SIG-M5 (cell line): Measurements from ENCODE around the gene CLNK.

ENCODE experiments used
- DNase-seq: peaks from one replicate; lab custom pipeline; 2025; lab: John Stamatoyannopoulos, UW

CLNK gene

DNA sequence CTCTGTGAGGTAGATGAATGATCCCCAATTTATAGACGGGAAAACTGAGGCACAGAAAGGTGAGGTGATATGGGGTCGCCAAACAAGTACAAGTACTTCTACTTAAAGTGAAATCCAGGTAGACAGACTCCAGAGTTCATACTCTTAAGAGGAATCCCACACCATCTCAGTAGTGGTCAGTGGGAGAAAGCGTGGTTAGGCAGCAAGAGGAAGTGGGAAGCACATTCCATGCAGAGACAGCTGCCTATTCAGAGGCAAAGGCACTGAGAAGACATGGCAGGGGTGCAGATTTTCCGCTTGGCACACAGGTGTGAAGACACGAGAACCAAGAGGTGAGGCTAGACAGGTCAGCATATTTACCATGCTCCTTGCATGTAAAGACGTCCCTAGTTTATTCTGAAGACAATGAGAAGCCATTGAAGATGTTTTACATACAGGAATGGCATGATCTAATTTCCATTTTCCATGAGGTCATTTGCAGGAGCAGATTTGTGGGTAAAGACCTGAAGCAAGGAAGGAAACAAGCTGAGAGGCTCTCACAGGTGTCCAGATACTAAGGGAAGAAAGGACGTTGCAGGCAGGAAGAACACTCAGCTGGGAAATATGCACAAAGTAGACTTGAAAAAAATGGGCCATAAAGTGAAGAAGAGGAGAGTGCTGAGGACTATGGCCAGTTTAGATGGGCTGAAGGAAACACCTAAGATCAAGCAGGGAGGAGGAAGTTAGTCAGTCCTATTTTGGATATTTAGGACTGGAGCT is 17.3 kb upstream of the CLNK start:
- no peak for DNase-seq

DNA sequence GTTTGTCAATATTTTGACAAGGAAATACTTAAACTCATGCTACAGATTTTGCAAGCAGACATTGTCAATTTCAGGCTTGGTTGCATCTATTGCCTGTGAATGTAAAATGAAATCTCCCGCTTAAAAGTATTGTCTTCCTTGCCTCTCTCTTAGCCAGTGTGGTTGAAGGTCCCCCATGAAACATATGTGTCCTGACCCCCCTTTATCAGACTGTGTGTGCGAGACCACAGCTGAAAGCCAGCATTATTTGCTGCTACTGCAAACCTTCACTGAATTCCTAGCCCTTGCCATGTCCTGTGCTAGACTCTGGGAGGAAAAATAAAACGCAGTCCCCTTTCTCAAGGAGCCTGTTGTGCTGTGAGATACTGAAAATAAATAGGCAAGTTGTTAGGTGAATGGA is 16.6 kb upstream of the CLNK start:
- no peak for DNase-seq

DNA sequence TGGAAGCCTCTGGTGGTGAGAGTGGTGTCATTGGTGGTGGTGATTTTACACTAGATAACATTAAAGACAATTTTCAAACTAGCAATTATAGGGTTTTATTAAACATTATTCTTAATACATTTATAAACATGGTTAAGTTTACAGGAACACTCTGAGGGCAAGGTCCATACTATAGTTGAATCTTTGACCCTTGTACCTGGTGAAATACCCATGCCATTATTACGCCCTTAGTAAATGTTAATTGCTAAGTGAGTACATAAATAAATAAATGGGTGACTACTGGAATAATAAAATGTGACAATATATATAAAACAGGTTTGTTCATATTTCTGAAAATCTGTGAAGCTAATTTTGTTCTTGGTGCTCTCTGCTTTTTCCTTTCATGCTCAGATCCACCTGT is 13.6 kb upstream of the CLNK start:
- DNase-seq, result no peak

DNA sequence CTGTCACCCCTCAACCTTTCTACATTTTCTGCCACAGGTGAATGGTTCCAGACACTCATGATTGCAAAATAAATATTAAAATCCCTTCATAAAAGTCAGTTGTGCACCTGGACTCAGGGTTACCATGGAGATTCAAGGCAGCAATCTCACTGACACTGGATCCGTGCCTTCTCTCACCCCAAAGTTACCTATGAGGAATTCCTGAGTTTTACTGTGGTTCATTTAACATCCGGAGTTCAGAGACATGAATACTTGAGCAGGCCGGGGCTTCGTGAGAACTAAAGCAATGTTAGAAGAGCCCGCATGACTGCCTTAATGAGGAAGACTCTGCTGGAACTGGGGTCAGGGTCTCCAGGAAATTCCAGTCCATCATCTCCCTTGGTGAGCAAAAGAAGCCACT is 12.5 kb upstream of the CLNK start:
- no peak for DNase-seq

DNA sequence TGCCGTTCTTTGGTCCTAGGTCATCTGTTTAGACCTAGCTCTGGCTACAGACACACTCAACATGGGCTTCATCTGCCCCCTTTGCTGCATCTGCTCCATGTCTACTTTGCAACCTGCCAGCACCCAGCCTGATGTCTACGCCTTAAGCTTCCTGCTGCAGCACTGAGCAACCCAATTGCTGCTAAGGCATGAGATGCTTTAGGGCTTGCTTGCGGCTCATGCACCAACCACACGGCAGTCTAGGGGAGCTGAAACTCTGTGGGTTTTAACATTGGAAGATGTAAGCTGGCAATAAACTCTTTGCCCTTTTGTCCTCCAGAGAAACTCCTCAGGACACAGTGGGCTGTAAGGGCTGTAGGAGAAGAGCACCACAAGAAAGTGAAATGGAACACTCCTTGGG is 11.7 kb upstream of the CLNK start:
- DNase-seq, result no peak

DNA sequence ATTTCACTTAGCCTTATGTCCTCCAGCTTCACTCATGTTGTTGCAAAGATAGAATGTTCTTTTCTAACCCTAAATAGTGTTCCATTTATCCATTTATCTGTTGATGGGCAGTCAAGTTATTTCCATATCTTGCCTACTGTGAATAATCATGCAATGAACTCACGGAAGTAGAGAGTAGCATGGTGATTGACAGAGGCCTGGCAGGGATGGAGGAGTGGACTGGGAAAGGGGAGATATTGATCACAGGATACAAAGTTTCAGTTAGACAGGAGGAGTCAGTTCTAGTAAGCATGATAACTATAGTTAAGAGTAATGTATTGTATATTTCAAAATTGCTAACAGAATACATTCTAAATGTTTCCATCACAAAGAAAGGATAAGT is 10.3 kb upstream of the CLNK start:
- no peak for DNase-seq

DNA sequence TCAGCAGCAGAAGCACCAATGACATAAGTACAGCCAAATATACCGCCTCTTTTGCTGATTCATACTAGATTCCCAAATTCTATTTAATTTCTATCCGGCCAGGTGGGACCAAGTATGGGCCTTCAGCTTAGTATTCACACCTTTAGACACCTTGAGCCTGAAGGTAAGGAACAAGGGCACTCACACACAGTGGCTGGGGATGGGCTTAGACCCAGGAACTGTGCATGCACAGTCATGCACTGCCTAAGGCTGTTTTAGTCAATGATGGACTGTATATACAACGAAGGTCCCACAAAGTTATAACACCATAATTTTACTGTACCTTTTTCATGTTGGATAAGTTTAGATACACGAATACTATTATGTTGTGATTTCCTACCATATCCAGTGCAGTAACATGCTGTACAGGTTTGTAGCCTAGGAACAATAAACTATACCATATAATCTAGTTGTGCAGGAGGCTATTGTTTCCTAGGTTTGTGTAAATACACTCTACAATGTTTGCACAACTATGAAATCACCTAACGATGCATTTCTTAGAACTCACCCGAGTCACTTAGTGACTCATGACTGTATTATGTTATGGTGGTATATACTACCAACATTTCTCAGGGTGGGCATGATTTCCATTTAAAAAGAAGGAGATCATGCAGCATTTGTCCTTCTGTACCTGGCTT is 9.7 kb upstream of the CLNK start:
- DNase-seq, result no peak

DNA sequence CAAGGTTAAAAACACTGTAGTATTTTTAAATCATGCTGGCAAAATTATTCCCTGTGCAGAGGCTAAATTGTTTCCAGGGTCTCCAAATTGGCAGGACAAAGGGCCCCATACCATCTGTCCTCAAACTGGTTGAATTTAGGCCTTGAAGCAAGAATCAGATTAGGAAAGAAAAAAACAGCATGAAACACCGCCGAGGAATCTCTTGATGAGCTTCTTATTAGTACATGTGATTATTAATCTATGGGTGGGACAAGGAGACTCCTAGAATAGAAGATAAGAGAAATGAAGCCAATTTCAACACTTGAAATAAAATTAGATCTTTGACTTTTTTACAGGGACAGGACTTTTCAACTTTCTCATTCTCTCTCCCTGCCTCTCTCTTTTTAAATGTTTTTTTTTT is 7.1 kb upstream of the CLNK start:
- no peak for DNase-seq

DNA sequence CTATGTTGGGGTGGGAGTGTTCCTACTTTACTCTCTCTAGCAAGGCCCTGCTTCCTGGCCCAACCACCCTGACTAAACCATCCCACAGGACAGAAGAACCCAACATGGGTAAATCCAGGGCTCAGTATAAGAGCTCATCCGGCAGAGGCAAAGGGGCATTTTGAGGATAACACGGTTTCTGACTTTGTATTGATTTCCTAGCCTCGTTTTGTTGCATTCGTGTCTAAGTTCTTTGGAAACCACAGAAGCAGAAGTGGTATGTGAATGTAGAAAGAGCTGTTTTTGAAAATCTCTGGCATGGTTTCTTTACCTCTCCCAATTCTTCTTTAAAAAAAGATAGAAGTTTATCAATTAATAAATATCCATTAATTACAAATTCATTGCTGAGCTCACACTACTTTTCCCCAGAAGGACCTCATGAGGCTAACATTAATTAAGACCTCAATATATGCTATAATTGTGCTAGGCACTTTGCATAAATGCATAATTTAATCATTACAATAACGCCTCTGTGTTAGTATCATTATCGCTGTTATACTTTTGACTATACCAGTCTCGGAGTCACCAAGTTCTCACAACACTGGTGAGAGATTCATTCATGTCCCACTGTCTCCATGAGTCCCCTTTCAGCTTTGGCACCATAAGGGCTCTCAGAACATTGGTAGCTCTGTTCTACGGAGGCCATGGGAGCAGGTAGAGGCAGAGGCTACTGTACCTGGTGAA is 5.8 kb upstream of the CLNK start:
- no peak for DNase-seq

DNA sequence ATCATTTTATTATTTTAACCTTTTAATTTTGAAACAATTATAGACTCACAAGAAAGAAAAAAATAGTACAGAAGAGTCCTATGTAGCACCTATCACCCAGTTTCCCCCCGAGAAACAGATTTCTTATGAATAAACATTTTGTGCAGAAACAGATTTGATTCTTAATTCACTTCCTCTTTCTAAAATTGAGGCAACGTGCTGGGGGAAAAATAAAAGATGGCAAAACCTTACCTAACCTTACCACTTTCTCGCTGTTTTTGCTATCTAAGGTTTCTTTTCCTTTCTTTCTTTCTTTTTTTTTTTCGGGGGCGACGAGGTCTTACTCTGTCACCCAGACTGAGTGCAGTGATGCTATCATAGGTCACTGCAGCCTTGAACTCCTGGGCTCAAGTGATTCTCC is 4.3 kb upstream of the CLNK start:
- DNase-seq, result no peak

DNA sequence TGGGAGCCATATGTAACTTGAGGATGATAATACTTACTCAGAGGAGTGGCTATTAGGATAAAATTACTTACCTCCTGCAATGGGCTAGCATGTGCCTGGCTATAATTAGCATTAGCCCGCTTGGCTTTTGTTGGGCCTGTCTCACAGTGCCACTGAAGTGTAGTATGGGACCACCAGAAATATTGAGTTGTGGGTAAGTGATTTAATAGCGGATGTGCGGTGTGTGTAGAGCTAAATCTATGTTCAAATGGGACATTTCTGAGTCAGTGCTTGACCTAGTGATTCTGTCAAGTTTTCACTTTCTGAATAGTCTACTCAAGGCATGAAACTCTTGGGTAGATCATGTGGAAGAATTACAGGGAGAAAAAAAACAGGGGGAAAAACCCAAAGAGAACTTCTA is 3.5 kb upstream of the CLNK start:
- no peak for DNase-seq

DNA sequence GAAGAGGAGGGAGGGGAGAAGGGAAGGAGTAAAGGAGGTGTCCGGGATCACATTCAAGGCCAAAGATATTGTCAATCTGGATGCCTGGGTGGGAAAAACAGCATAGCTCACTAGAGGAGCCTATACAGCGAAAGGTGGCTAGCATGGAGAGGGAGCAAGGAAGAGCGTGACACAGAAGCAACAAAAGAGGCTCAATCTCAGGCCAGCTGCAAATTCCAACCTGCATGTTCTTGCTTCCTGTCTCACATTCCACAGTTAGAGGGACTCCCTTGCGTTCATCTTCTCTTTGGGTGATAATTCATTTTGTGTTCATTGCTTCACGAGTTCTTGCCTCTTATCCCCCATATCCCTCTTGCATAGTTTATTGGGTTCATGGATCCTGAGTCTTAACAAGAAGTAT is 3.0 kb upstream of the CLNK start:
- DNase-seq, result no peak

DNA sequence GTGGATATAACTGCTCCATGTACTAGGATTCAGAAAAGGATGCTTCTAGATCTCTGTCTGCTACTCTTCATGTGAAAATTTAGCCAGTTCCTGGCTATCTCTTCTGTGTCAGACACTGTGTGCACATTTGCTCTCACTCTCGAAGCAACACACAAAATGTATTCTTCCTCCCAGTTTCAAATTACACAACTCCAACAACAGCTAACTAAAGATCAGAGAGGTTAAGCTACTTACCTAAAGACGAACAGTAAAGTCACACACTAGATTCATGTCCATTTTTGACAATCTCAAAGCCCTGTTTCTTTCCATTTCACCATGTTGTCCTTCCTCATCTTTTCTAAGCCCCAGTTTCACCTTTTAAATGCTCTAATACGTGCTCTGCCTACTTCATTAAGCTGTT is 2.2 kb downstream of the CLNK start:
- no peak for DNase-seq

DNA sequence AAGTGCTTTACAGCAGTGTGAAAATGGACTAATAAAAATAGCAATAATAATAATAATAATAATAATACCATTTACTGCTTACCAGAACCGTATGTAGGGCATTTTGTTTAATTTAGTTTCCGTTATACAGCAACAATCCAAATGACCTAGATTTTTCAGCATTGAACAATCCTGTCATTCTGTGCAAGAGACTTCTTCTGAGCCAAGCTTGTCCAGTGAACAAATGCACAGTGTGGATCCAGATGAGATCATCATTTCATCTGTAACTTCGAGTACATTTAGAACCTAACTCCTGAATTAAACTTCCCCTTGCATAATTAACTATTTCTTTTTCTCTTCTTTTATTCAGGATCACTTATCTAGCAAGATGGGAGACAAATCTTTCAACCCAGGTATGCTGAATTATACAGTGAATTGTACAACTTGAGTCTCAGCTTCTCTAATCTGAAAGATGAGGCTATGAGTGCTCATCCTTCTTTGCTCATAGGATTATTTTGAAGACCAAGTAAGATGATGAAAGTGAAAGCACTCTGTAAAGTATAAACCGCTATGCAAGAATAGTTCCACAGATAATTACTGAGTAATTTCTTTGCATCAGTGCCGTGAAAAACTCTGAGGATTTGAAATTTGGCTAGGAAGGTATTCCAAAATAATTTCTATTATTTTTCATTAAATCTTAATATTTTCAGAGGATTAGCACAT is 6.6 kb downstream of the CLNK start:
- no peak for DNase-seq

DNA sequence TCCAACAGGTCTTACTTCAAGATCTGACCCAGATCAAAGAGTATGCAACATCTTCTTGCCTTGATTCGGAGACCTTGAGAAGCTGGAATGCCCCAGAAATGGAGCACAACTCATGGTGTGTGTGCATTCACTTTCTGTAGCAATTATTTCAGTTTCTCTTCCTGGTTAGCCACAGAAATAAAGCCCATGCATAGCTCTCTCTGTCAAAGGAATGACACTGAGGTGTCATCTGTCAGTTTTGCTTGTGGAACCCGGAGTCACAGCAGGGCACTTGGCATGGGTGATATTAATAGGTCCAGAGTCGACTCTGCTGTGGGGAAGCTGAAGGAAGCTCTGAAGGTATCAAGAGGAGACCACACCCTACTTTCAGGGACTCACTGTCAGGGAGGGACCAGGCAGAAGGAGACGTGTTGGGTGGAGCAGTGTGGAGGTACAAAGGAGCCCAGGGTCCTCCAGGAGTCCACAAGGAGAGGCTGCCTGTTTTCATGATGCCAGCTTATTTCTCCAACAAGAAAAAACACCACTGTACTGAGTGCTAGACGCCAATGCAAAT is 10.7 kb downstream of the CLNK start:
- DNase-seq, result no peak

DNA sequence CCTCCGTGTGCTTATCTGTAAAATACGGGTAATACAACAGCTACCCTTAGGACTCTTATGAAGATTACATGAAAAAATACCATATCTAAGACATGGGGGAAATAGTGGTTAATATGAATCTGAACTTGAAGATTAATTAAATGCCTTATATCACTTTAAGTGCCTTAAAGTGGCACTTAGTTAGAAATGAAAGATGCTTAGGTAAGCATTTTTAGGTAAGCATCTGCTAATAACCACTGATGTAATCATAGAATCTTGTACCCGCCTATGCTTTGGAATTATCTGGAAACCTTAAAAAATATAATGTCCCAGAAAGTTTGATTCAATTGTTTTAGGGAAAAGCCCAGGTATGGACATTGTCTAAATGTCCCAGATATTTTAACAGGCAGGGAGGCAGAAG is 12.2 kb downstream of the CLNK start:
- DNase-seq, result no peak

DNA sequence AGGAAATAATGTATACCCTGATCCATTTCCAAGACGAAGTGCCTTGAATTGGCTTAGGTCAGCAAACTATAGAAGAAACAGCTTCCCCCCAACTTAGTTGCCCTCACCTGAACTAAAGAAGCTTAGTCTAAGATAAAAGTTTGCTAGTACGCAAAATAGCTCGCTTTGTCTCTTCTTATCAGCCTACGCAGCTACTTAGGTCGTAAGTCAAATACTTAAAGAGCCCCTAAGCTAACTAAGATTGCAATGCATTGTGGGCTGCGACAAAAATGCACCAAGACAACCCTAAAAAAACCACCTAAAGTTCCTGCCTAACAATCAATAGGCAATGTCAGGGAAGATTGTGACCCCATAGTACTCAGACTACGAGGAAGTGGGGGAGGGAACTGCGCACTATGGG is 12.8 kb downstream of the CLNK start:
- DNase-seq, result no peak

DNA sequence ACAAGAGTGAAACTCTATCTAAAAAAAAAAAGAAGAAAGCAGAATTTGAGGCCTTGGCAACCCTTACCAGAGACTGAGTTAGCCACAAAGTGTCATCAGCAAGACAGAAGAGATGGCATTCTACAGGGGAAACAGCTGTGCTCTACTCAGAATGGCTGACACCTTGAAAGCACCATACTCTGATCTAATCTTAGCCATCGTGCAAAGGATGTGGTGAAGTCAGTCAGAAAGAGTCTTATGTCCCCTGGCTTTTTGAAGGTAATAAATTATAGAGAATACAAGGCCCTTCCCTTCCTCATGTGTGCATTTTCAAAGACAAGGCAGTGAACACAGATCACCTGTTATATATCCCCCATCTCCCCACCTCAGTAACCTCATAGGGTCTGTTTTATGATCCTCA is 13.2 kb downstream of the CLNK start:
- no peak for DNase-seq

DNA sequence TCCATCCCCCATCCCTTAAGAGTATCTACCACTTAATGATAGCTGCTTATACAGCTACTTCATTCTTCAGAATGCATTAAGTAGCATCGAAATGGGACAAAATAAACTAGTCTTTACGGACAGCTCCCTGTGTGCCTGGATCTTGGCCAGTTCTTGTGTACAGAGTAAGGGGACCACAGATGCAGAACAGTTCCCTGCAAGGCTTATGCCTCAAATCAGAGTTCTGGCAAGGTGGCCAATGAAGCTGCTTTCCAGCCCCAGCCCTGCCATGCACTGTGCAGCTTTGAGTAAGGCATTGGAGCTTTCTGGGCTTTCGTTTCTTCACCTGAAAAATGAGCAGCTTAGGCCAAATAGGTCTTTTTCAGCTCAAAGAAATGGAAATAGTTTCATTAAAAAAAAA is 14.2 kb downstream of the CLNK start:
- no peak for DNase-seq

DNA sequence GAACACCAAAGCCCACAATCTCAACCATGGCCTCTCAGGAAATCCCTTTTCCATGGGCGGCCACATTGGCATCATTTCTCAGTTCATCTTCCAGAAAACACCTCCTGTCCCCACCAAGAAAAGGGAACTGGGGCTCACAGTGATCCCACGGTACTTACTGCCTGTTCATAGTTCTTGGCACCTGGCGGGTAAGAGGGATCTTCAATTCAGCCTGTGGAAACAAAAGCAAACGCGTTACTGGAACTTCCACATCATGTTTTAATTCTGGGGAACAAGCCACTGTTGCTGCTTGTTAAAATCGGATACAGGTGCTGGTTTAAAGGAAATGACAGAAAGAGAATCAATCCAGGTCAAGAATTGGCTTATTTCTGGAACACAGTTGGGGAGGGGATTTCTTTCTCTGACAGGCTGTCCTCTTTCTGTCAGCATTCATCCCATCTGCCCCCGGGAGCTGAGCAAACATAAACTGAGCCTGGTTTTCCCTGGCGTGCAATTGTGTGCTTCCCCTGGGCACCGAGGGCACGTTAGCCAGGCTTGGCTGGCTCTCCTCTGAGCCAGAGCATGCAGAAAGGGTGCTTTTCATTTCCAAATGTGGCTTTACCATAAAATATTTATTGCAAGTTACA is 16.8 kb downstream of the CLNK start:
- DNase-seq, result no peak

DNA sequence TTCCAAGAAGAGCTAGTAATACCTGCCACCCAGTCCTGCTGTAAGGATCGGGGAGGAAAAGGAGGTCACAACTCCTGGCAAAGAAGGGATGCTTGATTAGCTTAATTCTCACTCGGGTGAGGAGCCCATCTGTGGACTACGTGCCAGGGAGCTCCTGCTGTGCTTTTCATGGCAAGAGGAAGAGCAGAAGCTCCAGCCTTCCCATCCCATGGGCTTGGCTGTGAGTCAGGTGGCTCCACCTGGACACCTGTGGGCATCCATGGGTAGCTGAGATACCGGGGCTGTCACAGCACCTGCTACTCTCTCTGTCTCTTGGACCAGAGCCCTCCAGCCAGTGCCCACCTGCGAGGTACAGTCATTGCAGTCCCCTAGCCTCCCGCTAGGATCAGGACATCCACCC is 18.0 kb downstream of the CLNK start:
- no peak for DNase-seq

DNA sequence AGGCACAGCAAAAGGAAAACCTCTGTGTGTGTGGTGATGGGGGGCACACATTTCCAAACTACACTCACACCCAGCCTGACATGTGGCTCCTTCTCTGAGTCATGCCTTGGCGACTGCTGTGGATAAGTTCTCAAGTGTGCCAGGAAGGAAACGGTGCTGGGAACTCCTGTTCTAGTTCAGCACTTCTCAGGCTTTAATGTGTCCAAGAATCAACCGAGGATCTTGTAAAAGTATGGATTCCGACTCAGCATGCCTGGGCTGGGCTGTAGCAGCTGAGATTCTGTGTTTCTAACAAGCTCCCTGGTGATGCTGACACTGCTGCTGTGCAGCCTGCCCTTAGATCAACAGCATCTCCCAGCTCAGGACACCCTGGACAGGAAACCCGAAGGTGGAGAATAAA is 20.2 kb downstream of the CLNK start:
- no peak for DNase-seq
